ENCODE measurements around the gene SKAP1.

The SKAP1 gene

GRCh38 chr17:48307255-48307654 lies 122.8 kb downstream of the SKAP1 start:
- no peak for TF ChIP-seq CTCF (IDR thresholded peaks at IDR 0.05; ENCODE audit: low read depth, low read length)
- DNase-seq (ENCODE audit: extremely low read depth, low read depth): no peak

GRCh38 chr17:48301002-48301401 lies 129.0 kb downstream of the SKAP1 start:
- DNase-seq (ENCODE audit: extremely low read depth, low read depth): no peak
- no peak for TF ChIP-seq CTCF (IDR thresholded peaks at IDR 0.05; ENCODE audit: low read depth, low read length)

- no peak for TF ChIP-seq CTCF (IDR thresholded peaks at IDR 0.05; ENCODE audit: low read depth, low read length)
- DNase-seq (ENCODE audit: extremely low read depth, low read depth): no peak
Observed at GRCh38 chr17:48299760-48300159, 130.3 kb downstream of the SKAP1 start.

GRCh38 chr17:48297825-48298224 lies 132.2 kb downstream of the SKAP1 start:
- no peak for TF ChIP-seq CTCF (IDR thresholded peaks at IDR 0.05; ENCODE audit: low read depth, low read length)
- no peak for DNase-seq (ENCODE audit: extremely low read depth, low read depth)

GRCh38 chr17:48296453-48296852 lies 133.6 kb downstream of the SKAP1 start:
- no peak for TF ChIP-seq CTCF (IDR thresholded peaks at IDR 0.05; ENCODE audit: low read depth, low read length)
- DNase-seq (ENCODE audit: extremely low read depth, low read depth): no peak

- no peak for DNase-seq (ENCODE audit: extremely low read depth, low read depth)
- no peak for TF ChIP-seq CTCF (IDR thresholded peaks at IDR 0.05; ENCODE audit: low read depth, low read length)
Observed at GRCh38 chr17:48295362-48296288, 134.4 kb downstream of the SKAP1 start.

- no peak for TF ChIP-seq CTCF (IDR thresholded peaks at IDR 0.05; ENCODE audit: low read depth, low read length)
- DNase-seq (ENCODE audit: extremely low read depth, low read depth): no peak
Observed at GRCh38 chr17:48294806-48295361, 135.1 kb downstream of the SKAP1 start.

Measured in AG09319 (cell line).